ENCODE measurements around the gene MCHR1.

GRCh38 chr22:40687706-40688105, 8.4 kb downstream of the MCHR1 start:
- TF ChIP-seq CTCF (IDR thresholded peaks at IDR 0.05) (no peak), JUND (IDR thresholded peaks at IDR 0.05) (no peak), MXI1 (IDR thresholded peaks at IDR 0.05; ENCODE audit: low read depth, low read length) (no peak)

Data from SK-N-SH (cell line).